ENCODE measurements around the gene TBC1D8.

TBC1D8 gene

GRCh38 chr2:101195871-101196661 lies 44.9 kb upstream of the TBC1D8 start:
- no peak for TF ChIP-seq MAX (IDR thresholded peaks at IDR 0.05; ENCODE audit: low read depth, low read length)
- no peak for TF ChIP-seq POLR2A (IDR thresholded peaks at IDR 0.05; ENCODE audit: extremely low read depth, insufficient read length)
- no peak for TF ChIP-seq CTCF (IDR thresholded peaks at IDR 0.05; ENCODE audit: low read depth, low read length)
- no peak for TF ChIP-seq MYC (IDR thresholded peaks at IDR 0.05; ENCODE audit: low read depth, low read length)
- no peak for DNase-seq (ENCODE audit: low read depth)
- H3K4me3 ChIP-seq (ENCODE audit: low read depth, low read length) = no peak overlapping the region

GRCh38 chr2:101193033-101193626 lies 41.9 kb upstream of the TBC1D8 start:
- DNase-seq (ENCODE audit: low read depth) = no peak
- H3K4me3 ChIP-seq (ENCODE audit: low read depth, low read length) = no peak overlapping the region
- TF ChIP-seq MAX (IDR thresholded peaks at IDR 0.05; ENCODE audit: low read depth, low read length) = no peak
- no peak for TF ChIP-seq POLR2A (IDR thresholded peaks at IDR 0.05; ENCODE audit: extremely low read depth, insufficient read length)
- TF ChIP-seq MYC (IDR thresholded peaks at IDR 0.05; ENCODE audit: low read depth, low read length) = no peak
- no peak for TF ChIP-seq CTCF (IDR thresholded peaks at IDR 0.05; ENCODE audit: low read depth, low read length)

- no peak overlapping the region for H3K4me3 ChIP-seq (ENCODE audit: low read depth, low read length)
- TF ChIP-seq POLR2A (IDR thresholded peaks at IDR 0.05; ENCODE audit: extremely low read depth, insufficient read length) (no peak), MYC (IDR thresholded peaks at IDR 0.05; ENCODE audit: low read depth, low read length) (no peak), CTCF (IDR thresholded peaks at IDR 0.05; ENCODE audit: low read depth, low read length) (no peak)
- peak; percentile 33 for DNase-seq (ENCODE audit: low read depth)
Measured at GRCh38 chr2:101190747-101191516, 39.8 kb upstream of the TBC1D8 start.

- no peak overlapping the region for H3K4me3 ChIP-seq (ENCODE audit: low read depth, low read length)
- peak; percentile 14 for DNase-seq (ENCODE audit: low read depth)
- TF ChIP-seq POLR2A (IDR thresholded peaks at IDR 0.05; ENCODE audit: extremely low read depth, insufficient read length) (no peak), CTCF (IDR thresholded peaks at IDR 0.05; ENCODE audit: low read depth, low read length) (peak; percentile 57)
Measured at GRCh38 chr2:101188683-101189405, 37.7 kb upstream of the TBC1D8 start.

- no peak for DNase-seq (ENCODE audit: low read depth)
- H3K4me3 ChIP-seq (ENCODE audit: low read depth, low read length) = no peak overlapping the region
- TF ChIP-seq MYC (IDR thresholded peaks at IDR 0.05; ENCODE audit: low read depth, low read length) (no peak), MAX (IDR thresholded peaks at IDR 0.05; ENCODE audit: low read depth, low read length) (no peak), CTCF (IDR thresholded peaks at IDR 0.05; ENCODE audit: low read depth, low read length) (no peak), POLR2A (IDR thresholded peaks at IDR 0.05; ENCODE audit: extremely low read depth, insufficient read length) (no peak)
Measured at GRCh38 chr2:101187131-101187530, 35.9 kb upstream of the TBC1D8 start.

All from NB4 (cell line).